IMR-90 (cell line): ENCODE results near the gene KDR. TPM values are rescaled to one million over a fixed set of nuclear protein-coding genes. Genes with fewer than 3 reads are reported as not detected.

Source experiments
- ATAC-seq: fragments of 200-7000 bp; cut with Tn5 transposase; 2 replicates; pipeline ENCODE4 v1.9.1; 2020; ENCODE audit warnings: low read depth, mild to moderate bottlenecking, moderate library complexity
- BruUV-seq: library from RNA; stranded (reverse); fragments of 400-500 nt; replicated peaks from 2 replicates; lab custom pipeline; 2021; lab: Mats Ljungman, UMichigan
- CTCF ChIA-PET: fragments of 300-600 bp; formaldehyde crosslinking; extraction: SDS; loops from one replicate; lab custom pipeline; 2021; ENCODE audit warnings: antibody characterized with exemption; lab: Yijun Ruan, JAX
- POLR2A ChIA-PET: fragments of 300-600 bp; sonication (Branson Sonifier 250); formaldehyde crosslinking; loops from one replicate; lab custom pipeline; 2022; ENCODE audit warnings: antibody characterized with exemption; ENCODE audit not compliant: unreplicated experiment; lab: Charles Lee
- DNase-seq: peaks from one replicate; pipeline ENCODE4 v3.0.0; 2013
- H2AFZ ChIP-seq: replicated peaks from 2 replicates; pipeline ENCODE3; 2013; ENCODE audit warnings: low read length, mild to moderate bottlenecking; ENCODE audit not compliant: poor library complexity
- H2AK5ac ChIP-seq: 2 replicates; pipeline ENCODE4 v1.6.1; 2013; ENCODE audit warnings: low read depth, low read length, inconsistent platforms
- H2AK9ac ChIP-seq: replicated peaks from 2 replicates; pipeline ENCODE3; 2013; ENCODE audit warnings: mild to moderate bottlenecking, low read depth, low read length, moderate library complexity; ENCODE audit not compliant: poor library complexity
- H2BK120ac ChIP-seq: 2 replicates; pipeline ENCODE4 v1.6.1; 2013; ENCODE audit warnings: low read depth, low read length, inconsistent platforms
- H2BK15ac ChIP-seq: 3 replicates; pipeline ENCODE4 v1.6.1; 2013; ENCODE audit warnings: low read depth, low read length, inconsistent platforms
- H2BK20ac ChIP-seq: 2 replicates; pipeline ENCODE4 v1.6.1; 2013; ENCODE audit warnings: low read depth, mild to moderate bottlenecking, inconsistent platforms, low read length, moderate library complexity
- H2BK5ac ChIP-seq: 2 replicates; pipeline ENCODE4 v1.6.1; 2013; ENCODE audit warnings: mild to moderate bottlenecking, low read depth, low read length, inconsistent platforms; ENCODE audit not compliant: poor library complexity, severe bottlenecking
- H3K14ac ChIP-seq: replicated peaks from 2 replicates; pipeline ENCODE4 v1.6.1; 2013; ENCODE audit warnings: low read depth, low read length, inconsistent platforms
- H3K18ac ChIP-seq: 2 replicates; pipeline ENCODE4 v1.6.1; 2013; ENCODE audit warnings: low read depth, low read length, control low read depth
- H3K23ac ChIP-seq: 2 replicates; pipeline ENCODE4 v1.6.1; 2013; ENCODE audit warnings: low read depth, low read length, inconsistent platforms
- H3K27ac ChIP-seq: 2 replicates; pipeline ENCODE4 v1.5.1; 2013; ENCODE audit warnings: mild to moderate bottlenecking, control low read depth, low read length; ENCODE audit not compliant: insufficient read depth
- H3K27me3 ChIP-seq: 2 replicates; pipeline ENCODE4 v1.6.1; 2013; ENCODE audit warnings: low read length; ENCODE audit not compliant: control insufficient read depth, insufficient read depth
- H3K36me3 ChIP-seq: 2 replicates; pipeline ENCODE4 v1.6.1; 2013; ENCODE audit warnings: low read length, mixed read lengths; ENCODE audit not compliant: control insufficient read depth, insufficient read depth
- H3K4ac ChIP-seq: 2 replicates; pipeline ENCODE4 v1.6.1; 2013; ENCODE audit warnings: low read depth, low read length, inconsistent platforms
- H3K4me1 ChIP-seq: 2 replicates; pipeline ENCODE4 v1.6.1; 2013; ENCODE audit warnings: low read length, mixed read lengths; ENCODE audit not compliant: control insufficient read depth, insufficient read depth
- H3K4me2 ChIP-seq: 2 replicates; pipeline ENCODE4 v1.6.1; 2013; ENCODE audit warnings: low read depth, mild to moderate bottlenecking, control low read depth, low read length, moderate library complexity
- H3K4me3 ChIP-seq: 2 replicates; pipeline ENCODE4 v1.5.1; 2013; ENCODE audit warnings: low read depth, mild to moderate bottlenecking, control low read depth, low read length, moderate library complexity; ENCODE audit not compliant: insufficient read depth
- H3K56ac ChIP-seq: 2 replicates; pipeline ENCODE4 v1.6.1; 2013; ENCODE audit warnings: low read length, inconsistent platforms; ENCODE audit not compliant: insufficient read depth; ENCODE audit errors: extremely low read depth
- H3K79me1 ChIP-seq, 2 experiments: 2 replicates each; pipeline ENCODE4 v1.6.1; 2013; ENCODE audit warnings: low read length in 2 of 2, inconsistent platforms in 1 of 2, low read depth in 1 of 2
- H3K9ac ChIP-seq: 2 replicates; pipeline ENCODE4 v1.6.1; 2013; ENCODE audit warnings: low read depth, low read length, control low read depth
- H3K9me1 ChIP-seq: 2 replicates; pipeline ENCODE4 v1.6.1; 2013; ENCODE audit warnings: low read length, inconsistent platforms; ENCODE audit not compliant: insufficient read depth
- H3K9me3 ChIP-seq: 2 replicates; pipeline ENCODE4 v1.6.1; 2013; ENCODE audit warnings: low read length; ENCODE audit not compliant: control insufficient read depth, insufficient read depth
- H4K20me1 ChIP-seq: 2 replicates; pipeline ENCODE4 v1.6.1; 2013; ENCODE audit warnings: low read length, inconsistent platforms; ENCODE audit not compliant: insufficient read depth
- H4K5ac ChIP-seq: 2 replicates; pipeline ENCODE4 v1.6.1; 2013; ENCODE audit warnings: mild to moderate bottlenecking, low read depth, low read length, control low read depth
- H4K8ac ChIP-seq, 2 experiments: 2 replicates each; pipeline ENCODE4 v1.6.1; 2013; ENCODE audit warnings: low read depth in 2 of 2, low read length in 2 of 2, control low read depth in 1 of 2, inconsistent platforms in 1 of 2
- H4K91ac ChIP-seq: 2 replicates; pipeline ENCODE4 v1.6.1; 2013; ENCODE audit warnings: low read depth, low read length, inconsistent platforms; ENCODE audit not compliant: insufficient read depth
- BHLHE40 ChIP-seq: fragments of 150-350 bp; IDR thresholded peaks from 2 replicates; pipeline ENCODE4 v1.6.1; 2016; ENCODE audit warnings: mild to moderate bottlenecking, low read depth, low read length
- CHD1 ChIP-seq: IDR thresholded peaks from 2 replicates; pipeline ENCODE4 v1.6.1; 2012; ENCODE audit warnings: low read depth, low read length, improper control_type of control experiment
- POLR2A ChIP-seq: IDR thresholded peaks from 2 replicates; pipeline ENCODE4 v1.6.1; 2012; ENCODE audit warnings: mild to moderate bottlenecking, low read depth, low read length
- RAD21 ChIP-seq: IDR thresholded peaks from 2 replicates; pipeline ENCODE4 v1.6.1; 2012; ENCODE audit warnings: low read length, improper control_type of control experiment
- WGBS, 2 experiments: methylation state at CpG; one replicate each; pipeline versions ENCODE4 v1.1.5 to v1.1.7; 2013; ENCODE audit warnings: missing lambda C conversion rate in 2 of 2; ENCODE audit not compliant: insufficient read length in 1 of 2; ENCODE audit errors: extremely low coverage in 2 of 2; 5-methylcytosine and 5-hydroxymethylcytosine counted together
- dilution Hi-C: fragments of 300-500 bp; cut with HindIII; formaldehyde crosslinking; loops from one replicate; pipeline ENCODE4 v1.14.3; 2018; ENCODE audit warnings: low sequenced_read_pairs; ENCODE audit not compliant: unreplicated experiment
- in situ Hi-C: fragments of 300-500 bp; cut with MboI; formaldehyde crosslinking; loops from 3 replicates; pipeline ENCODE4 v1.14.3; 2019; ENCODE audit warnings: low sequenced_read_pairs, inconsistent platforms, mixed read lengths
- intact Hi-C: fragments of 100-400 bp; cut with micrococcal nuclease; formaldehyde crosslinking; loops from 2 replicates; pipeline ENCODE4 v1.10.0; 2022
- polyA plus RNA-seq, 3 experiments: library from polyadenylated mRNA; depleted of rRNA; stranded (reverse); fragments of >200 nt; gene quantifications; 2 replicates each; pipeline ENCODE4 v1.2.3, GENCODE V29; 2012; ENCODE audit warnings: low replicate concordance in 1 of 3
- total RNA-seq: library from RNA; depleted of rRNA; stranded (reverse); fragments of >200 nt; gene quantifications from 2 replicates; pipeline ENCODE4 v1.2.3, GENCODE V29; 2012

The KDR gene
- total and polyA plus RNA-seq, 2 of the 4 experiments (the other 2 are of a cell fraction) = not detected

- H3K4ac ChIP-seq = no peak overlapping the region
- ATAC-seq (no peak), DNase-seq (no peak)
- H2BK120ac ChIP-seq = no peak overlapping the region
- no peak overlapping the region for H2BK20ac ChIP-seq
- 20% methylated on average over 1 of the region's 4 CpGs; no CpG with 5 or more reads in 1 of the 2 experiments for WGBS, 2 experiments
- no peak overlapping the region for H3K56ac ChIP-seq
- no peak overlapping the region for H2AK9ac ChIP-seq
- H3K9me1 ChIP-seq = no peaks in the 10 kb centered on the region
- no peaks in the 10 kb centered on the region for H3K79me1 ChIP-seq
- POLR2A ChIA-PET = no interaction called here
- in situ Hi-C loops (no loop called here), dilution Hi-C loops (no loop called here), intact Hi-C loops (no loop called here)
- H2AFZ ChIP-seq = no peak overlapping the region
- no peak overlapping the region for H4K8ac ChIP-seq
- no peak overlapping the region for H3K23ac ChIP-seq
- H3K27me3 ChIP-seq = peaks cover 32% of the 10 kb centered on the region
- H4K20me1 ChIP-seq = no peaks in the 10 kb centered on the region
- no peak overlapping the region for H3K9ac ChIP-seq
- CTCF ChIA-PET = interaction anchor here (0.6 kb wide), 1 partner anchor 450 kb away, joined by 4 read pairs; no protein-coding TSS in a partner anchor
- BruUV-seq = no TSS peak
- no peak overlapping the region for H4K5ac ChIP-seq
- H2BK5ac ChIP-seq = no peak overlapping the region
- no peak overlapping the region for H2BK15ac ChIP-seq
- no peaks in the 10 kb centered on the region for H3K4me1 ChIP-seq
- H3K18ac ChIP-seq = no peak overlapping the region
- H4K91ac ChIP-seq = no peak overlapping the region
- TF ChIP-seq POLR2A = no peak
- no peak for TF ChIP-seq CHD1
- no peak for TF ChIP-seq RAD21
- no peak for TF ChIP-seq BHLHE40
- no peak overlapping the region for H2AK5ac ChIP-seq
- H3K36me3 ChIP-seq = no peaks in the 10 kb centered on the region
- no peak overlapping the region for H3K4me2 ChIP-seq
- H3K4me3 ChIP-seq = no peak overlapping the region
- H3K27ac ChIP-seq = no peak overlapping the region
- no peaks in the 10 kb centered on the region for H3K9me3 ChIP-seq
- no peak overlapping the region for H3K14ac ChIP-seq
Observed at GRCh38 chr4:55127521-55127920, 2.1 kb upstream of the KDR start.
